ENCODE data around the gene NEK6.

DNA sequence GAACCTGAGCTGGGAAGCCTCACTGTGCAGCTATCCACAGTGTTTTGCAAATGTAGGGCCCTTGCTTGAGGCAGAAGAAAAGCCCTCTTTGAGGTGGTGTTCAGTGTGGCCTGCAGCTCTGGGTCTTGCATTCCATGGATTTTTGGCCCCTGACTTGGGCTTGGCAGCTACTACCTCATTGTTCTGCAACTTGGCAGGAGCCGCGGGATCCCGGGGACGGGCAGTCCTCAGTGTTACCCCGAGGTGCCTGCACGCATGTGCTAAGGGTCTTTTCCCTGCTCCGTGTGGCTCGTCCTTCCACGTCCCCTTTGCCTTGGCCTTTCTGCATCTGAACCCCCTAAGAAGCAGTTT, 39.8 kb downstream of the NEK6 start:
- no peak for TF ChIP-seq SIN3A (IDR thresholded peaks at IDR 0.05; ENCODE audit: borderline replicate concordance, insufficient read depth, low read length)
- TF ChIP-seq, protein P1, sequence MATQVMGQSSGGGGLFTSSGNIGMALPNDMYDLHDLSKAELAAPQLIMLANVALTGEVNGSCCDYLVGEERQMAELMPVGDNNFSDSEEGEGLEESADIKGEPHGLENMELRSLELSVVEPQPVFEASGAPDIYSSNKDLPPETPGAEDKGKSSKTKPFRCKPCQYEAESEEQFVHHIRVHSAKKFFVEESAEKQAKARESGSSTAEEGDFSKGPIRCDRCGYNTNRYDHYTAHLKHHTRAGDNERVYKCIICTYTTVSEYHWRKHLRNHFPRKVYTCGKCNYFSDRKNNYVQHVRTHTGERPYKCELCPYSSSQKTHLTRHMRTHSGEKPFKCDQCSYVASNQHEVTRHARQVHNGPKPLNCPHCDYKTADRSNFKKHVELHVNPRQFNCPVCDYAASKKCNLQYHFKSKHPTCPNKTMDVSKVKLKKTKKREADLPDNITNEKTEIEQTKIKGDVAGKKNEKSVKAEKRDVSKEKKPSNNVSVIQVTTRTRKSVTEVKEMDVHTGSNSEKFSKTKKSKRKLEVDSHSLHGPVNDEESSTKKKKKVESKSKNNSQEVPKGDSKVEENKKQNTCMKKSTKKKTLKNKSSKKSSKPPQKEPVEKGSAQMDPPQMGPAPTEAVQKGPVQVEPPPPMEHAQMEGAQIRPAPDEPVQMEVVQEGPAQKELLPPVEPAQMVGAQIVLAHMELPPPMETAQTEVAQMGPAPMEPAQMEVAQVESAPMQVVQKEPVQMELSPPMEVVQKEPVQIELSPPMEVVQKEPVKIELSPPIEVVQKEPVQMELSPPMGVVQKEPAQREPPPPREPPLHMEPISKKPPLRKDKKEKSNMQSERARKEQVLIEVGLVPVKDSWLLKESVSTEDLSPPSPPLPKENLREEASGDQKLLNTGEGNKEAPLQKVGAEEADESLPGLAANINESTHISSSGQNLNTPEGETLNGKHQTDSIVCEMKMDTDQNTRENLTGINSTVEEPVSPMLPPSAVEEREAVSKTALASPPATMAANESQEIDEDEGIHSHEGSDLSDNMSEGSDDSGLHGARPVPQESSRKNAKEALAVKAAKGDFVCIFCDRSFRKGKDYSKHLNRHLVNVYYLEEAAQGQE (IDR thresholded peaks at IDR 0.05; ENCODE audit: insufficient read depth in 1 of 2, low read depth in 2 of 2, low read length in 2 of 2) = no peak

Data from PFSK-1 (cell line).